Left cardiac atrium (tissue), 4 donors: Measurements from ENCODE around the gene GNAL. TPM values are rescaled to one million over a fixed set of nuclear protein-coding genes. Genes with fewer than 3 reads are reported as not detected.

Experiments
- ATAC-seq, 2 donors: fragments of 200-7000 bp; cut with Tn5 transposase; one replicate each; pipeline ENCODE4 v1.9.1; 2020; ENCODE audit warnings: mild to moderate bottlenecking in 2 of 2, moderate library complexity in 2 of 2
- DNase-seq: peaks from one replicate; pipeline ENCODE4 v3.0.0-alpha.2; 2020
- intact Hi-C, 2 donors: fragments of 100-400 bp; cut with DNase I; formaldehyde crosslinking; loops; one replicate each; pipeline versions ENCODE4 v1.14.1 to v1.15.1; 2022 to 2023
- total RNA-seq, 2 donors: library from RNA; stranded (reverse); fragmentation: NEBNext Ultra II Directional; extraction: Animal tissue kit (Norgen Biotek cat#: 25700); gene quantifications; one replicate each; pipeline ENCODE4 v1.2.1, GENCODE V29; 2021
- donor health status: DM: no; HTN: yes; CAD: no.
- donor health status: DM: no; HTN: yes; CAD: no; lungs with severe emphysema.
- donor health status: DM: yes; HTN: yes; CAD: no.
- donor health status: Dilated cardiomyopathy.

GNAL gene
- total RNA-seq, 2 donors from 2014 or later = 3.0 to 5.8 TPM

- intact Hi-C loops = no loop called here
- peak; percentile 15 to 56 for ATAC-seq
- DNase-seq = no peak
Measured at GRCh38 chr18:11751341-11752115, 62.5 kb downstream of the GNAL start.

- DNase-seq = no peak
- intact Hi-C loops = no loop called here
- ATAC-seq = peak; percentile 27 to 63
Measured at GRCh38 chr18:11752116-11752911, 63.2 kb downstream of the GNAL start.

GRCh38 chr18:11754979-11755378, 65.9 kb downstream of the GNAL start:
- DNase-seq (no peak), ATAC-seq (no peak)
- intact Hi-C loops = no loop called here

GRCh38 chr18:11757084-11757590, 68.1 kb downstream of the GNAL start:
- no peak for ATAC-seq
- intact Hi-C loops = no loop called here
- DNase-seq = no peak

GRCh38 chr18:11759456-11759855, 70.4 kb downstream of the GNAL start:
- DNase-seq = no peak
- no peak for ATAC-seq
- intact Hi-C loops = no loop called here

GRCh38 chr18:11760498-11761167, 71.6 kb downstream of the GNAL start:
- DNase-seq = no peak
- ATAC-seq = no peak
- intact Hi-C loops = no loop called here

- intact Hi-C loops = no loop called here
- no peak for DNase-seq
- ATAC-seq = no peak
Measured at GRCh38 chr18:11761553-11761952, 72.5 kb downstream of the GNAL start.

GRCh38 chr18:11762429-11762828, 73.4 kb downstream of the GNAL start:
- intact Hi-C loops = no loop called here
- ATAC-seq (no peak), DNase-seq (no peak)

- intact Hi-C loops = no loop called here
- DNase-seq = no peak
- no peak for ATAC-seq
Measured at GRCh38 chr18:11767329-11767728, 78.3 kb downstream of the GNAL start.

GRCh38 chr18:11767935-11768334, 78.9 kb downstream of the GNAL start:
- DNase-seq (no peak), ATAC-seq (no peak)
- intact Hi-C loops = no loop called here

- intact Hi-C loops = no loop called here
- ATAC-seq = no peak
- DNase-seq = no peak
Measured at GRCh38 chr18:11775436-11776174, 86.5 kb downstream of the GNAL start.

GRCh38 chr18:11780042-11780441, 91.0 kb downstream of the GNAL start:
- DNase-seq (no peak), ATAC-seq (no peak)
- intact Hi-C loops = no loop called here

- ATAC-seq (no peak), DNase-seq (no peak)
- intact Hi-C loops = no loop called here
Measured at GRCh38 chr18:11783716-11784331, 94.8 kb downstream of the GNAL start.

GRCh38 chr18:11784674-11785304, 95.7 kb downstream of the GNAL start:
- ATAC-seq (no peak), DNase-seq (no peak)
- intact Hi-C loops = no loop called here

GRCh38 chr18:11785444-11786055, 96.5 kb downstream of the GNAL start:
- DNase-seq = no peak
- intact Hi-C loops = no loop called here
- ATAC-seq = peak in 1 of 2 donors; percentile 24

GRCh38 chr18:11789716-11790510, 100.8 kb downstream of the GNAL start:
- DNase-seq (no peak), ATAC-seq (no peak)
- intact Hi-C loops = no loop called here

- DNase-seq = no peak
- intact Hi-C loops = no loop called here
- ATAC-seq = no peak
Measured at GRCh38 chr18:11791131-11791530, 102.1 kb downstream of the GNAL start.
